Upper lobe of left lung (tissue), 4 donors: ENCODE results near the gene MGMT.

Source experiments
- EP300 ChIP-seq, 4 donors: sonication (generic); formaldehyde crosslinking; IDR thresholded peaks; one replicate each; pipeline ENCODE4 v1.5.1; 2017; ENCODE audit warnings: antibody characterized with exemption in 4 of 4, control low read depth in 2 of 4
- POLR2A ChIP-seq, 4 donors: fragments of 450-650 bp; IDR thresholded peaks; one replicate each; pipeline ENCODE4 v1.5.1; 2016 to 2017; ENCODE audit warnings: antibody characterized with exemption in 4 of 4, mild to moderate bottlenecking in 2 of 4
- POLR2AphosphoS5 ChIP-seq, 2 donors: sonication (generic); formaldehyde crosslinking; IDR thresholded peaks; one replicate each; pipeline ENCODE4 v1.5.1; 2017; ENCODE audit warnings: antibody characterized with exemption in 2 of 2
- TF ChIP-seq, protein P1 (sequence below), 6 experiments: fragments of 450-650 bp in 4 of 6; fragments of 200-600 bp in 2 of 6; sonication (generic) in 2 of 6; IDR thresholded peaks; one replicate each; pipeline ENCODE4 v1.5.1; 2016 to 2019; ENCODE audit warnings: antibody characterized with exemption in 6 of 6

DNA sequence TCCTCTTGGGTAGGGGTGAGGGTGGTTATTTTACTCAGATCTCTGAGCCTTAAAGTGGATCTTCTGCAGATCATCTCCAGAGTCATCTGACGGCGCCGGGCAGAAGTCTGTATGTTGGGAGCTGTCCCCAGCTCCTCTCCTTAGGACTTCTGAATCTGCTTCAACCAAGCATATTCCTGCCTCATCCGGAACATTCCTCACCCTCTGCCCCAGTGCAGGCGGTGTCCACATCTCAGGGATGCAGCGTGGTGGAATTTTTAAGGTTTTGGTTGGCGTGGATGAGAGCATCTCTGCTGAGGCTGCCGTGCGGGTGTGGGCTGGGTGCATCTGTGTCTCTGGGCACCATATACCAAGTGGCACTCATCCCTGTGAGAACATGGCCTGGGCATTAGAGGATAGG is 148.3 kb downstream of the MGMT start:
- TF ChIP-seq, protein P1, sequence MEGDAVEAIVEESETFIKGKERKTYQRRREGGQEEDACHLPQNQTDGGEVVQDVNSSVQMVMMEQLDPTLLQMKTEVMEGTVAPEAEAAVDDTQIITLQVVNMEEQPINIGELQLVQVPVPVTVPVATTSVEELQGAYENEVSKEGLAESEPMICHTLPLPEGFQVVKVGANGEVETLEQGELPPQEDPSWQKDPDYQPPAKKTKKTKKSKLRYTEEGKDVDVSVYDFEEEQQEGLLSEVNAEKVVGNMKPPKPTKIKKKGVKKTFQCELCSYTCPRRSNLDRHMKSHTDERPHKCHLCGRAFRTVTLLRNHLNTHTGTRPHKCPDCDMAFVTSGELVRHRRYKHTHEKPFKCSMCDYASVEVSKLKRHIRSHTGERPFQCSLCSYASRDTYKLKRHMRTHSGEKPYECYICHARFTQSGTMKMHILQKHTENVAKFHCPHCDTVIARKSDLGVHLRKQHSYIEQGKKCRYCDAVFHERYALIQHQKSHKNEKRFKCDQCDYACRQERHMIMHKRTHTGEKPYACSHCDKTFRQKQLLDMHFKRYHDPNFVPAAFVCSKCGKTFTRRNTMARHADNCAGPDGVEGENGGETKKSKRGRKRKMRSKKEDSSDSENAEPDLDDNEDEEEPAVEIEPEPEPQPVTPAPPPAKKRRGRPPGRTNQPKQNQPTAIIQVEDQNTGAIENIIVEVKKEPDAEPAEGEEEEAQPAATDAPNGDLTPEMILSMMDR (IDR thresholded peaks at IDR 0.05), result no peak
- TF ChIP-seq POLR2AphosphoS5 (IDR thresholded peaks at IDR 0.05) (no peak), POLR2A (IDR thresholded peaks at IDR 0.05) (no peak), EP300 (IDR thresholded peaks at IDR 0.05) (no peak)
